ENCODE data around the gene CUX1. TPM values are rescaled to one million over a fixed set of nuclear protein-coding genes. Genes with fewer than 3 reads are reported as not detected.
"Not testable (repeated sequence)": the region's sequence is repeated elsewhere in the genome, so short reads cannot be mapped to it uniquely, and the experiment has no call there.

Gene CUX1
- total RNA-seq, 1 experiment from 2014 or later: 92.4 TPM

- H3K4me1 ChIP-seq (ENCODE audit: low read length): peaks cover 2% of the 10 kb centered on the region
- no peak overlapping the region for H3K9ac ChIP-seq (ENCODE audit: low read length)
- H4K20me1 ChIP-seq (ENCODE audit: insufficient read depth, low read depth, low read length): no peaks in the 10 kb centered on the region
- H3K27ac ChIP-seq (ENCODE audit: low read length): peak overlapping the region; percentile 35; the same call in 1 of the 2 replicates
- H3K27me3 ChIP-seq (ENCODE audit: low read length): no peaks in the 10 kb centered on the region
- no peaks in the 10 kb centered on the region for H3K9me2 ChIP-seq (replicated peaks; ENCODE audit: insufficient read depth, low read length)
- H3K79me2 ChIP-seq (ENCODE audit: low read length): peaks cover 64% of the 10 kb centered on the region
- H3K36me3 ChIP-seq (ENCODE audit: insufficient read depth, low read length): peaks cover 8% of the 10 kb centered on the region; the same call in 1 of the 2 replicates
- no peak overlapping the region for H2AFZ ChIP-seq (ENCODE audit: low read length)
- DNase-seq: no peak
- H3K4me3 ChIP-seq (ENCODE audit: low read length): no peak overlapping the region
- H3K4me2 ChIP-seq (ENCODE audit: low read depth, low read length, poor library complexity, severe bottlenecking): no peak overlapping the region
- no peaks in the 10 kb centered on the region for H3K9me3 ChIP-seq (ENCODE audit: low read length)
Observed at GRCh38 chr7:102036958-102037357, 219.5 kb downstream of the CUX1 start.

GRCh38 chr7:102039706-102040105, 222.3 kb downstream of the CUX1 start:
- no peak overlapping the region for H2AFZ ChIP-seq (ENCODE audit: low read length)
- no peak for DNase-seq
- no peaks in the 10 kb centered on the region for H3K27me3 ChIP-seq (ENCODE audit: low read length)
- peaks cover 73% of the 10 kb centered on the region for H3K79me2 ChIP-seq (ENCODE audit: low read length)
- H3K9ac ChIP-seq (ENCODE audit: low read length): no peak overlapping the region
- H3K4me1 ChIP-seq (ENCODE audit: low read length): peaks cover 21% of the 10 kb centered on the region
- H3K4me2 ChIP-seq (ENCODE audit: low read depth, low read length, poor library complexity, severe bottlenecking): no peak overlapping the region
- H4K20me1 ChIP-seq (ENCODE audit: insufficient read depth, low read depth, low read length): no peaks in the 10 kb centered on the region
- H3K9me3 ChIP-seq (ENCODE audit: low read length): no peaks in the 10 kb centered on the region
- H3K27ac ChIP-seq (ENCODE audit: low read length): no peak overlapping the region
- H3K4me3 ChIP-seq (ENCODE audit: low read length): no peak overlapping the region
- peaks cover 4% of the 10 kb centered on the region; the same call in 1 of the 2 replicates for H3K36me3 ChIP-seq (ENCODE audit: insufficient read depth, low read length)
- no peaks in the 10 kb centered on the region for H3K9me2 ChIP-seq (replicated peaks; ENCODE audit: insufficient read depth, low read length)

- Histone ChIP-seq H3K4me2 (ENCODE audit: low read depth, low read length, poor library complexity, severe bottlenecking) (no peak overlapping the region), H3K27me3 (ENCODE audit: low read length) (no peaks in the 10 kb centered on the region), H3K27ac (ENCODE audit: low read length) (no peak overlapping the region), H3K9me2 (replicated peaks; ENCODE audit: insufficient read depth, low read length) (no peaks in the 10 kb centered on the region), H3K36me3 (ENCODE audit: insufficient read depth, low read length) (no peaks in the 10 kb centered on the region), H2AFZ (ENCODE audit: low read length) (no peak overlapping the region), H3K79me2 (ENCODE audit: low read length) (peaks cover 73% of the 10 kb centered on the region), H3K9me3 (ENCODE audit: low read length) (no peaks in the 10 kb centered on the region), H3K4me3 (ENCODE audit: low read length) (no peak overlapping the region), H4K20me1 (ENCODE audit: insufficient read depth, low read depth, low read length) (no peaks in the 10 kb centered on the region), H3K4me1 (ENCODE audit: low read length) (peaks cover 21% of the 10 kb centered on the region), H3K9ac (ENCODE audit: low read length) (no peak overlapping the region)
- DNase-seq: no peak
Observed at GRCh38 chr7:102040569-102040968, 223.1 kb downstream of the CUX1 start.

GRCh38 chr7:102042016-102042656, 224.7 kb downstream of the CUX1 start:
- Histone ChIP-seq H3K27ac (ENCODE audit: low read length) (peak overlapping the region; percentile 53), H3K9me2 (replicated peaks; ENCODE audit: insufficient read depth, low read length) (no peaks in the 10 kb centered on the region), H3K9me3 (ENCODE audit: low read length) (no peaks in the 10 kb centered on the region), H2AFZ (ENCODE audit: low read length) (no peak overlapping the region), H3K4me2 (ENCODE audit: low read depth, low read length, poor library complexity, severe bottlenecking) (no peak overlapping the region), H3K9ac (ENCODE audit: low read length) (0 out of 2 replicates have a peak overlapping the region, but pooled peaks have one; percentile 23), H3K27me3 (ENCODE audit: low read length) (no peaks in the 10 kb centered on the region), H3K36me3 (ENCODE audit: insufficient read depth, low read length) (no peaks in the 10 kb centered on the region), H3K4me1 (ENCODE audit: low read length) (peaks cover 27% of the 10 kb centered on the region), H3K79me2 (ENCODE audit: low read length) (peaks cover 73% of the 10 kb centered on the region), H4K20me1 (ENCODE audit: insufficient read depth, low read depth, low read length) (no peaks in the 10 kb centered on the region), H3K4me3 (ENCODE audit: low read length) (no peak overlapping the region)
- no peak for DNase-seq

- Histone ChIP-seq H3K79me2 (ENCODE audit: low read length) (peaks cover 77% of the 10 kb centered on the region), H3K4me1 (ENCODE audit: low read length) (peaks cover 34% of the 10 kb centered on the region), H3K27ac (ENCODE audit: low read length) (peak overlapping the region; percentile 53; the same call in 1 of the 2 replicates)
- H2AFZ ChIP-seq (ENCODE audit: low read length); H3K36me3 ChIP-seq (ENCODE audit: insufficient read depth, low read length); H3K9me2 ChIP-seq (replicated peaks; ENCODE audit: insufficient read depth, low read length); H3K9ac ChIP-seq (ENCODE audit: low read length); DNase-seq; H4K20me1 ChIP-seq (ENCODE audit: insufficient read depth, low read depth, low read length); H3K4me3 ChIP-seq (ENCODE audit: low read length); H3K4me2 ChIP-seq (ENCODE audit: low read depth, low read length, poor library complexity, severe bottlenecking); H3K27me3 ChIP-seq (ENCODE audit: low read length); H3K9me3 ChIP-seq (ENCODE audit: low read length): not testable (repeated sequence)
Observed at GRCh38 chr7:102042796-102043195, 225.4 kb downstream of the CUX1 start.

GRCh38 chr7:102044641-102044983, 227.2 kb downstream of the CUX1 start:
- no peaks in the 10 kb centered on the region for H3K9me3 ChIP-seq (ENCODE audit: low read length)
- no peaks in the 10 kb centered on the region for H4K20me1 ChIP-seq (ENCODE audit: insufficient read depth, low read depth, low read length)
- H3K4me3 ChIP-seq (ENCODE audit: low read length): no peak overlapping the region
- no peaks in the 10 kb centered on the region for H3K9me2 ChIP-seq (replicated peaks; ENCODE audit: insufficient read depth, low read length)
- H3K27me3 ChIP-seq (ENCODE audit: low read length): no peaks in the 10 kb centered on the region
- peaks cover 41% of the 10 kb centered on the region for H3K4me1 ChIP-seq (ENCODE audit: low read length)
- peaks cover 6% of the 10 kb centered on the region; the same call in 1 of the 2 replicates for H3K36me3 ChIP-seq (ENCODE audit: insufficient read depth, low read length)
- no peak overlapping the region for H2AFZ ChIP-seq (ENCODE audit: low read length)
- H3K9ac ChIP-seq (ENCODE audit: low read length): no peak overlapping the region
- H3K4me2 ChIP-seq (ENCODE audit: low read depth, low read length, poor library complexity, severe bottlenecking): no peak overlapping the region
- no peak for DNase-seq
- H3K27ac ChIP-seq (ENCODE audit: low read length): no peak overlapping the region
- peaks cover 84% of the 10 kb centered on the region for H3K79me2 ChIP-seq (ENCODE audit: low read length)

- H3K9me2 ChIP-seq (replicated peaks; ENCODE audit: insufficient read depth, low read length): no peaks in the 10 kb centered on the region
- H3K79me2 ChIP-seq (ENCODE audit: low read length): peaks cover 84% of the 10 kb centered on the region
- no peaks in the 10 kb centered on the region for H3K9me3 ChIP-seq (ENCODE audit: low read length)
- no peak overlapping the region for H3K9ac ChIP-seq (ENCODE audit: low read length)
- H2AFZ ChIP-seq (ENCODE audit: low read length): no peak overlapping the region
- H3K36me3 ChIP-seq (ENCODE audit: insufficient read depth, low read length): peaks cover 6% of the 10 kb centered on the region; the same call in 1 of the 2 replicates
- H3K27ac ChIP-seq (ENCODE audit: low read length): no peak overlapping the region
- H4K20me1 ChIP-seq (ENCODE audit: insufficient read depth, low read depth, low read length): no peaks in the 10 kb centered on the region
- no peak for DNase-seq
- no peaks in the 10 kb centered on the region for H3K27me3 ChIP-seq (ENCODE audit: low read length)
- no peak overlapping the region for H3K4me3 ChIP-seq (ENCODE audit: low read length)
- no peak overlapping the region for H3K4me2 ChIP-seq (ENCODE audit: low read depth, low read length, poor library complexity, severe bottlenecking)
- peaks cover 41% of the 10 kb centered on the region for H3K4me1 ChIP-seq (ENCODE audit: low read length)
Observed at GRCh38 chr7:102044984-102045673, 227.7 kb downstream of the CUX1 start.

GRCh38 chr7:102045681-102046372, 228.4 kb downstream of the CUX1 start:
- H3K79me2 ChIP-seq (ENCODE audit: low read length): peaks cover 81% of the 10 kb centered on the region
- H2AFZ ChIP-seq (ENCODE audit: low read length): no peak overlapping the region
- H3K36me3 ChIP-seq (ENCODE audit: insufficient read depth, low read length): peaks cover 6% of the 10 kb centered on the region; the same call in 1 of the 2 replicates
- H3K27me3 ChIP-seq (ENCODE audit: low read length): no peaks in the 10 kb centered on the region
- H3K4me2 ChIP-seq (ENCODE audit: low read depth, low read length, poor library complexity, severe bottlenecking): no peak overlapping the region
- H3K27ac ChIP-seq (ENCODE audit: low read length): no peak overlapping the region
- H3K4me3 ChIP-seq (ENCODE audit: low read length): no peak overlapping the region
- H4K20me1 ChIP-seq (ENCODE audit: insufficient read depth, low read depth, low read length): no peaks in the 10 kb centered on the region
- H3K9ac ChIP-seq (ENCODE audit: low read length): no peak overlapping the region
- H3K9me2 ChIP-seq (replicated peaks; ENCODE audit: insufficient read depth, low read length): no peaks in the 10 kb centered on the region
- H3K4me1 ChIP-seq (ENCODE audit: low read length): peaks cover 41% of the 10 kb centered on the region
- DNase-seq: no peak
- H3K9me3 ChIP-seq (ENCODE audit: low read length): no peaks in the 10 kb centered on the region

Data from Karpas-422 (cell line).